ENCODE results near the gene PRIMA1. TPM values are rescaled to one million over a fixed set of nuclear protein-coding genes. Genes with fewer than 3 reads are reported as not detected.

Gene PRIMA1
- total RNA-seq, 1 experiment from 2014 or later, result 4.9 TPM

DNA sequence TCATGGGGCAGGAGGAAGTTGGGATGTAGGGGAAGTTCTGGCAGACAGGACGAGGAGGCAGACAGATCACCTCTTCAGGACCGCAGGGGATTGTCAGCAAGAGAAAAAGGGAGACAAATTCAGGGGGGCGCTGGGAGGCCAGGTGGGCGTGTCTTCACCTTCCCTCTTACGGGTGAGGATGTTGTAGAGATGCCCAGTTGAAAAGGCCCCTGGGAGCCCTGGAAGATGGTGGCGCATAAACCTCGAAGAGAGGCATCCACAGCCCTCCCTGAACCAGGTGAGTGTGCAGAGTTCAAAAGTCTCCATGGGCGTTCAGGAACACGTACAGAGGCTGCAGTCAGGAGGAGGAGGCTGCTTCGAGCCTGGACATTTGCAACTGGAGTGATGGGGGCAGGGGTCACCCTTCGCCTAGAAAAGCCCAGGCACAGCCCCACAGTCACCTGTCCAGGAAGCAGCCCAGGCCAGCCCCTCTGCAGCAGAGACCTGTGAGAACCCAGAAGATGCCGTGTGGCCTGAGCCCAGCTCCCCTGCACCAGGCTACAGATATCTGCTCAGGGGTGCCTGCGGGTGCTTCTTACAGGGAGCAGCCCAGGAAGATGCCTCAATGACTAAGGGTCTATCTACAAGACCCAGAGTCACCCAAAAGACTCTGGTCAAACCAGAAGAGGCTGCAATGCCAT lies 74.4 kb downstream of the PRIMA1 start:
- no peak for ATAC-seq
- TF ChIP-seq, protein P1, sequence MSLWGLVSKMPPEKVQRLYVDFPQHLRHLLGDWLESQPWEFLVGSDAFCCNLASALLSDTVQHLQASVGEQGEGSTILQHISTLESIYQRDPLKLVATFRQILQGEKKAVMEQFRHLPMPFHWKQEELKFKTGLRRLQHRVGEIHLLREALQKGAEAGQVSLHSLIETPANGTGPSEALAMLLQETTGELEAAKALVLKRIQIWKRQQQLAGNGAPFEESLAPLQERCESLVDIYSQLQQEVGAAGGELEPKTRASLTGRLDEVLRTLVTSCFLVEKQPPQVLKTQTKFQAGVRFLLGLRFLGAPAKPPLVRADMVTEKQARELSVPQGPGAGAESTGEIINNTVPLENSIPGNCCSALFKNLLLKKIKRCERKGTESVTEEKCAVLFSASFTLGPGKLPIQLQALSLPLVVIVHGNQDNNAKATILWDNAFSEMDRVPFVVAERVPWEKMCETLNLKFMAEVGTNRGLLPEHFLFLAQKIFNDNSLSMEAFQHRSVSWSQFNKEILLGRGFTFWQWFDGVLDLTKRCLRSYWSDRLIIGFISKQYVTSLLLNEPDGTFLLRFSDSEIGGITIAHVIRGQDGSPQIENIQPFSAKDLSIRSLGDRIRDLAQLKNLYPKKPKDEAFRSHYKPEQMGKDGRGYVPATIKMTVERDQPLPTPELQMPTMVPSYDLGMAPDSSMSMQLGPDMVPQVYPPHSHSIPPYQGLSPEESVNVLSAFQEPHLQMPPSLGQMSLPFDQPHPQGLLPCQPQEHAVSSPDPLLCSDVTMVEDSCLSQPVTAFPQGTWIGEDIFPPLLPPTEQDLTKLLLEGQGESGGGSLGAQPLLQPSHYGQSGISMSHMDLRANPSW (CRISPR knock-in tag; conservative IDR thresholded peaks at IDR 0.05; ENCODE audit: low read depth), result no peak
- TF ChIP-seq SP1 (CRISPR knock-in tag; conservative IDR thresholded peaks at IDR 0.05), result no peak
- no peak for TF ChIP-seq GRHL2 (CRISPR knock-in tag; IDR thresholded peaks at IDR 0.05; ENCODE audit: insufficient replicate concordance, severe bottlenecking)
- no peak for TF ChIP-seq ZNF317 (CRISPR knock-in tag; IDR thresholded peaks at IDR 0.05; ENCODE audit: borderline replicate concordance, low read depth)
- Mint-ChIP-seq H3K4me1 (peaks cover 18% of the 10 kb centered on the region), H3K4me3 (no peak overlapping the region), H3K27me3 (ENCODE audit: low read depth) (no peaks in the 10 kb centered on the region), H3K27ac (no peak overlapping the region), H3K9me3 (no peaks in the 10 kb centered on the region), H3K36me3 (no peaks in the 10 kb centered on the region)
- CTCF ChIA-PET, result interaction anchor here (1.5 kb wide), 1 partner anchor 59 kb away, joined by 5 read pairs; no protein-coding TSS in a partner anchor
- no peak for DNase-seq (ENCODE audit: low spot score)
- POLR2A ChIA-PET, result no interaction called here

DNA sequence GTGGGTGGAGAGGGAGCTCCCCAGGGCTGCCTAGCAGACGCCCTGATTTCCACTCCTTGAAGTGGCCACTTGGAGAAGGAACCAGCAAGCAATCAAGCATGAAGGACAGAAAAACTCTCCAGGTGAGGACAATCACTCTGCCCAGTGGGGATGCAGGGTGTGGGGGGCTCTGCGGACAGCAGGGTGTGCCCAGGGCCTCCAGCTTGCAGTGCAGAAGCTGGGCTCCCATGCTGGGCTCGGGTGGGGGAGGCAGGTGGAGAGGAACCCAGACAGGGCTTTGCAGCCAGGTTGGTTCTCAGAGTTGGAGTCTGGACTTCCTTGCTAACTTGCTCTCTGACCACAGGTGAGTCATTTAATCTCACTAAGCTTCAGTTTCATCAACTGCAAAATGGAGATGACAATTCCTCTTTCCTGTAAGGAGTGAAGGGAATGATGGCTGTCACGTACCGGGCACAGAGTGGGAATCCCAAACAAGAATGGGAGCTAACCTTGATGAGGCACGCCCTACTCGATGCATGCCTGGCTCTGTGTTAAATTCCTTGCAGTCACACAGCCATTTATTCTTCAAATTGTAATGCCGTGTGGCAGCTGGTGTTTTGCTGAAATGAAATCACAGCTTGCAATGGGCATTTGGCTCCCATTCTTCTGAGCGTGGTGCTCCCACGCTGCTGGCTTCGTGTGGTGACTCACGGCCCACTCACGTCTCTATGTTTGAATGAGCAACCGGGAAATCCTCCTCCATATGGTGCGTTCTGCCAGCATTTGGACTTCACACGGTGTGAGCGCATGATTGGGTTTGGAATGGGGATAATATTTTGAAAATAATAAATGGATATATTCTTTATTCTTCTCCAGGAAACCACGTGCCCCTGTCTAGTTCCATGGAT lies 75.2 kb downstream of the PRIMA1 start:
- Mint-ChIP-seq H3K9me3 (no peaks in the 10 kb centered on the region), H3K4me3 (no peak overlapping the region), H3K27ac (no peak overlapping the region), H3K27me3 (ENCODE audit: low read depth) (no peaks in the 10 kb centered on the region), H3K4me1 (peaks cover 18% of the 10 kb centered on the region), H3K36me3 (no peaks in the 10 kb centered on the region)
- ATAC-seq, result no peak
- no peak for TF ChIP-seq RELA (CRISPR knock-in tag; IDR thresholded peaks at IDR 0.05; ENCODE audit: borderline replicate concordance)
- ChIA-PET CTCF (interaction anchor here (1.3 to 1.5 kb wide), 3 partner anchors 58 to 223 kb away, joined by 3 to 5 read pairs (median 5); no protein-coding TSS in a partner anchor), POLR2A (no interaction called here)
- no peak for DNase-seq (ENCODE audit: low spot score)

DNA sequence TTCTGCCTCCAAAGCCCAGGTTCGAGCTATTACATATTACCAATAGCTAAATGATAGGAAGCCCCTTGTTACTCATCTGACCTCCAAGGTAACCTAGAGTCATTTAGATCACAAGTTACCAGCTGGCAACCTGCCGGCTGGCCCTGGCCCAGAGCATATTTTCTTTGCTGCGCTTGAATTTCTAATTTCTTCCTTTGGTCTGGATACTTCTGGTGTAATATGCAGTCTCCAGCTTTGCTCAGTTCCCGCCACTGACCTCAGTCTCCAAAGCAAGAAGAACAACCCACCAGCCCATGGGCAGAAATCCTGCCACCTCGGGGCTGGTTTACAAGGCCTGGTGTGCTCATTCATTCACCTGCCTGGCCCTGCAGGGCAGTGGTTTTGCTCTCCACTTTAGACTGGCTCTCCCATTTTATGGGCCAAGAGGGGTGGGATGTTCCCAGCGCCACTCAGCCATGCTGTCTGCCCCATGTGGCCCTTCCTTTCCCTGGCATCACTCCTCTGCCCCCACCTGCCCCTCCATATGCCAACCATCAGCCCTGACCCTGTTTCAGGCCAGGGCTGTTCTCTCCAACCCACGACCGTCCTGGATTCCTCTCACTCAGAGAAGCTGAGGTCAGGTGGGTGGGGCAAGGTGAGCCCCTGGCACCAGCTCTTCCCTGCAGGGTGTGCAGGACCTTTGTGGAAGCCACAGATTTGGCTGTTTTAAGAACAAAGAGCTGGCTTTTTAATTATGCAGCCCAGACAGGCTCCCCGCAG lies 76.0 kb downstream of the PRIMA1 start:
- H3K36me3 Mint-ChIP-seq, result no peaks in the 10 kb centered on the region
- ChIA-PET POLR2A (no interaction called here), CTCF (interaction anchor here (1.3 to 1.5 kb wide), 3 partner anchors 57 to 224 kb away, joined by 3 to 5 read pairs (median 5); no protein-coding TSS in a partner anchor)
- no peaks in the 10 kb centered on the region for H3K27me3 Mint-ChIP-seq (ENCODE audit: low read depth)
- DNase-seq (ENCODE audit: low spot score), result no peak
- H3K27ac Mint-ChIP-seq, result no peak overlapping the region
- H3K9me3 Mint-ChIP-seq, result no peaks in the 10 kb centered on the region
- ATAC-seq, result peak; percentile 26; the same call in 1 of the 2 replicates
- TF ChIP-seq FOXJ3 (CRISPR knock-in tag; IDR thresholded peaks at IDR 0.05; ENCODE audit: borderline replicate concordance), result no peak
- H3K4me3 Mint-ChIP-seq, result no peak overlapping the region
- peaks cover 18% of the 10 kb centered on the region for H3K4me1 Mint-ChIP-seq

DNA sequence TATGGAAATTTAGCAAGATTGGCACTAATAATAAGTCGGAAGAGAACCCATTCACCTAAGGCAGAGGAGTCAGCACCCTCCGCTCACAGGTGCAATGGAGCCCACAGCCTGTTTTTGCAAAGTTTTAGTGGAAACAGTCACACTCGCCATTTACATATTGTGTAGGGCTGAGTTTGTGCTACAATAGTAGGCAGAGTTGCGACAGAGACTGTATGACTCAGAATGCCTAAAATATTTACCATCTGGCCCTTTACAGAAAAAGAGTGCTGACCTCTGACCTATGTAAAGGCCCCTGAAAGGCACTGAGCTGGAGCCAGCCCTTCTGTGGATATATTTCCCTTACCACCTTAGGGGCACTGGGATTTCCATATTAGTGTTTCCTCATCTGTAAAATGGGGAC lies 79.0 kb downstream of the PRIMA1 start:
- Mint-ChIP-seq H3K4me1 (peaks cover 18% of the 10 kb centered on the region), H3K36me3 (no peaks in the 10 kb centered on the region), H3K4me3 (no peak overlapping the region), H3K9me3 (no peaks in the 10 kb centered on the region), H3K27me3 (ENCODE audit: low read depth) (no peaks in the 10 kb centered on the region), H3K27ac (no peak overlapping the region)
- TF ChIP-seq ZNF219 (CRISPR knock-in tag; IDR thresholded peaks at IDR 0.05; ENCODE audit: borderline replicate concordance), result no peak
- TF ChIP-seq, protein P2, sequence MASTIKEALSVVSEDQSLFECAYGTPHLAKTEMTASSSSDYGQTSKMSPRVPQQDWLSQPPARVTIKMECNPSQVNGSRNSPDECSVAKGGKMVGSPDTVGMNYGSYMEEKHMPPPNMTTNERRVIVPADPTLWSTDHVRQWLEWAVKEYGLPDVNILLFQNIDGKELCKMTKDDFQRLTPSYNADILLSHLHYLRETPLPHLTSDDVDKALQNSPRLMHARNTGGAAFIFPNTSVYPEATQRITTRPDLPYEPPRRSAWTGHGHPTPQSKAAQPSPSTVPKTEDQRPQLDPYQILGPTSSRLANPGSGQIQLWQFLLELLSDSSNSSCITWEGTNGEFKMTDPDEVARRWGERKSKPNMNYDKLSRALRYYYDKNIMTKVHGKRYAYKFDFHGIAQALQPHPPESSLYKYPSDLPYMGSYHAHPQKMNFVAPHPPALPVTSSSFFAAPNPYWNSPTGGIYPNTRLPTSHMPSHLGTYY (CRISPR knock-in tag; IDR thresholded peaks at IDR 0.05), result no peak
- TF ChIP-seq RELA (CRISPR knock-in tag; IDR thresholded peaks at IDR 0.05; ENCODE audit: borderline replicate concordance), result no peak
- TF ChIP-seq MXD4 (CRISPR knock-in tag; IDR thresholded peaks at IDR 0.05; ENCODE audit: borderline replicate concordance), result no peak
- no peak for TF ChIP-seq ETV6 (CRISPR knock-in tag; IDR thresholded peaks at IDR 0.05)
- no peak for TF ChIP-seq TCF7 (CRISPR knock-in tag; IDR thresholded peaks at IDR 0.05; ENCODE audit: low read depth)
- TF ChIP-seq CREM (CRISPR knock-in tag; IDR thresholded peaks at IDR 0.05), result no peak
- no peak for ATAC-seq
- ChIA-PET POLR2A (no interaction called here), CTCF (no interaction called here)
- no peak for DNase-seq (ENCODE audit: low spot score)
